CD4-positive, alpha-beta memory T cell (primary cell): ENCODE results near the gene WNT2. TPM values are rescaled to one million over a fixed set of nuclear protein-coding genes. Genes with fewer than 3 reads are reported as not detected.

Experiments used
- CTCF ChIA-PET: fragments of 350-600 bp; sonication (Branson Sonifier 250); formaldehyde crosslinking; loops from one replicate; lab custom pipeline; 2021; ENCODE audit warnings: inconsistent platforms; ENCODE audit not compliant: partially characterized antibody; lab: Charles Lee
- POLR2A ChIA-PET: fragments of 350-600 bp; sonication (Branson Sonifier 250); formaldehyde crosslinking; loops from one replicate; lab custom pipeline; 2021; ENCODE audit not compliant: partially characterized antibody; lab: Charles Lee
- DNase-seq, 5 donors: peaks; one replicate each; pipeline versions ENCODE4 v3.0.0 to v3.0.0-alpha.2; 2020 to 2022; ENCODE audit warnings: mixed read lengths in 1 of 5
- H3K27ac ChIP-seq: one replicate; pipeline ENCODE4 v1.7.0; 2013; ENCODE audit warnings: low read depth, low read length
- H3K27me3 ChIP-seq: 2 replicates; pipeline ENCODE4 v1.7.0; 2013; ENCODE audit warnings: mild to moderate bottlenecking, low read length, moderate library complexity; ENCODE audit not compliant: insufficient read depth
- H3K36me3 ChIP-seq: 2 replicates; pipeline ENCODE4 v1.7.0; 2013; ENCODE audit warnings: mild to moderate bottlenecking, low read length, moderate library complexity; ENCODE audit not compliant: insufficient read depth
- H3K4me1 ChIP-seq: 2 replicates; pipeline ENCODE4 v1.7.0; 2013; ENCODE audit warnings: mild to moderate bottlenecking, low read length, moderate library complexity; ENCODE audit not compliant: insufficient read depth
- H3K4me3 ChIP-seq, 2 donors: one replicate each; pipeline ENCODE4 v1.7.0; 2013; ENCODE audit warnings: low read length in 2 of 2, mild to moderate bottlenecking in 1 of 2
- H3K9me3 ChIP-seq, 2 donors: one replicate each; pipeline ENCODE4 v1.7.0; 2013; ENCODE audit warnings: low read length in 2 of 2, control low read depth in 1 of 2; ENCODE audit not compliant: control insufficient read depth in 1 of 2
- H3K27ac Mint-ChIP-seq, 7 donors: one replicate each; pipeline ENCODE4 v1.8.0; 2020 to 2021; ENCODE audit warnings: mixed read lengths in 7 of 7, mild to moderate bottlenecking in 6 of 7, inconsistent platforms in 3 of 7, moderate library complexity in 3 of 7
- H3K27me3 Mint-ChIP-seq, 2 donors: one replicate each; pipeline ENCODE4 v1.8.0; 2020 to 2021; ENCODE audit warnings: mixed read lengths in 2 of 2
- H3K36me3 Mint-ChIP-seq, 2 donors: one replicate each; pipeline ENCODE4 v1.8.0; 2020 to 2021; ENCODE audit warnings: mixed read lengths in 2 of 2, inconsistent platforms in 1 of 2, mild to moderate bottlenecking in 1 of 2
- H3K4me1 Mint-ChIP-seq, 4 donors: one replicate each; pipeline ENCODE4 v1.8.0; 2020 to 2021; ENCODE audit warnings: mixed read lengths in 4 of 4, mild to moderate bottlenecking in 1 of 4
- H3K4me3 Mint-ChIP-seq, 8 donors: one replicate each; pipeline ENCODE4 v1.8.0; 2020 to 2021; ENCODE audit warnings: mixed read lengths in 8 of 8, mild to moderate bottlenecking in 7 of 8, moderate library complexity in 6 of 8, inconsistent platforms in 3 of 8
- H3K9me3 Mint-ChIP-seq, 8 donors: one replicate each; pipeline ENCODE4 v1.8.0; 2020 to 2021; ENCODE audit warnings: mixed read lengths in 8 of 8, mild to moderate bottlenecking in 5 of 8, inconsistent platforms in 3 of 8, moderate library complexity in 1 of 8
- intact Hi-C: fragments of 100-400 bp; cut with micrococcal nuclease; formaldehyde crosslinking; loops from one replicate; pipeline ENCODE4 v1.15.1; 2023
- polyA plus RNA-seq, 2 donors: library from polyadenylated mRNA; unstranded; fragments of 300-500 nt; fragmentation: Illumina TruSeq; gene quantifications; one replicate each; pipeline ENCODE4 v1.2.3, GENCODE V29; 2021
- total RNA-seq, 2 experiments: library from RNA; stranded (reverse); gene quantifications; one replicate each; pipeline ENCODE4 v1.2.3, GENCODE V29; 2021

WNT2 gene
- total and polyA plus RNA-seq, 4 experiments from 2014 or later: not detected

- no peaks in the 10 kb centered on the region for H3K4me1 ChIP-seq
- ChIA-PET POLR2A (no interaction called here), CTCF (interaction anchor here (0.7 kb wide), 1 partner anchor 134 kb away, joined by 3 read pairs; no protein-coding TSS in a partner anchor)
- Mint-ChIP-seq H3K27ac (no peak overlapping the region), H3K9me3 (peaks cover 0 to 11% (median 0%) of the 10 kb centered on the region in 8 donors), H3K36me3 (no peaks in the 10 kb centered on the region), H3K4me3 (no peak overlapping the region), H3K27me3 (peaks cover 1 to 9% of the 10 kb centered on the region in 2 donors), H3K4me1 (no peaks in the 10 kb centered on the region)
- no peak overlapping the region for H3K4me3 ChIP-seq
- H3K27ac ChIP-seq: no peak overlapping the region
- H3K27me3 ChIP-seq: no peaks in the 10 kb centered on the region
- H3K36me3 ChIP-seq: no peaks in the 10 kb centered on the region
- no peaks in the 10 kb centered on the region for H3K9me3 ChIP-seq
- intact Hi-C loops: no loop called here
- no peak for DNase-seq
These were observed 58.1 kb downstream of the WNT2 start for GRCh38 chr7:117264716-117265115.

DNA sequence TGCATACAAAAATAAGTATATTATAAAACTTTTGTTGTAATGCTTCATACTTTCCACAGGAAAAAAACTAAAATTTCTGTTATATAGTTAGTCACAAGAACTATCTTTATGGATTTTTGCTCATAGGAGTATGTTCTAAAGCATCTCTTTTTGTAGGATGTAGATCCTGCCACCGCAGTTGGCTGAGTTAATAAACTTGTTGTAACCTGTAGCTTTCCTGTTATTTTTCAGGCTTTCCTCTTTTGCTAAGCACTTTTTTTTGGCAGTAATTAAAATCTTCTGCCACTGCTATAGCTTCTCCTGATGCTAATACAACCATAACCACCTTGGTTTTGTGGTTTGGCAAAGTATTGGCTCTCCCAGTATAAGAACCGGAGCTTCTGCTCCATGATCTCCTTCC, 60.3 kb downstream of the WNT2 start:
- ChIA-PET CTCF (no interaction called here), POLR2A (no interaction called here)
- DNase-seq: no peak
- Histone ChIP-seq H3K36me3 (no peaks in the 10 kb centered on the region), H3K27ac (no peak overlapping the region), H3K4me1 (no peaks in the 10 kb centered on the region), H3K9me3 (no peaks in the 10 kb centered on the region), H3K27me3 (no peaks in the 10 kb centered on the region), H3K4me3 (no peak overlapping the region)
- intact Hi-C loops: no loop called here
- Mint-ChIP-seq H3K9me3 (peaks cover 0 to 6% (median 0%) of the 10 kb centered on the region in 8 donors), H3K36me3 (no peaks in the 10 kb centered on the region), H3K27ac (no peak overlapping the region), H3K4me1 (no peaks in the 10 kb centered on the region), H3K27me3 (peaks cover 0 to 9% of the 10 kb centered on the region in 2 donors), H3K4me3 (no peak overlapping the region)

DNA sequence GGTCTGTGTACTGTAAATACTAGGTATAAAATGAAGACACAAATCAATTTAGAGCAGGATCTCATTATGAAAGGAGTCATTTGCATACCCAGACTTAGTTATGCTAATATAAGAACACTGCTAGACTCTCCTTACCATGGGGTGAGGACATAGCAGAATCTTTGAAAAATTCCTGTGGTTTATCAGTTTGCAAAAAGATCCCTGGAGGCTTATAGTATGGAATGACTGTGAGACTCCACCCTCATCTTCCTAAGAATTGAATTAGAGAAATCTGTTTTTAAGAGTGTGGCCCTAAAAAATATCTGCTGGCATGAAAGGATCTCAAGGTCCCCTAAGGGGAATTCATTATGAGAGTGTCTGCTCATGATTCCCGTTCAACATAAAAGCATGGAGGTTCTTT, 63.2 kb downstream of the WNT2 start:
- no peak overlapping the region for H3K27ac ChIP-seq
- no peak for DNase-seq
- CTCF ChIA-PET: no interaction called here
- no peaks in the 10 kb centered on the region for H3K9me3 ChIP-seq
- intact Hi-C loops: no loop called here
- H3K27me3 Mint-ChIP-seq: peaks cover 0 to 9% of the 10 kb centered on the region in 2 donors
- no peak overlapping the region for H3K4me3 Mint-ChIP-seq
- no peaks in the 10 kb centered on the region for H3K4me1 ChIP-seq
- peaks cover 0 to 2% (median 0%) of the 10 kb centered on the region in 8 donors for H3K9me3 Mint-ChIP-seq
- H3K4me1 Mint-ChIP-seq: no peaks in the 10 kb centered on the region
- no peak overlapping the region for H3K4me3 ChIP-seq
- H3K27me3 ChIP-seq: no peaks in the 10 kb centered on the region
- no peaks in the 10 kb centered on the region for H3K36me3 Mint-ChIP-seq
- H3K27ac Mint-ChIP-seq: no peak overlapping the region
- no peaks in the 10 kb centered on the region for H3K36me3 ChIP-seq
- POLR2A ChIA-PET: no interaction called here

DNA sequence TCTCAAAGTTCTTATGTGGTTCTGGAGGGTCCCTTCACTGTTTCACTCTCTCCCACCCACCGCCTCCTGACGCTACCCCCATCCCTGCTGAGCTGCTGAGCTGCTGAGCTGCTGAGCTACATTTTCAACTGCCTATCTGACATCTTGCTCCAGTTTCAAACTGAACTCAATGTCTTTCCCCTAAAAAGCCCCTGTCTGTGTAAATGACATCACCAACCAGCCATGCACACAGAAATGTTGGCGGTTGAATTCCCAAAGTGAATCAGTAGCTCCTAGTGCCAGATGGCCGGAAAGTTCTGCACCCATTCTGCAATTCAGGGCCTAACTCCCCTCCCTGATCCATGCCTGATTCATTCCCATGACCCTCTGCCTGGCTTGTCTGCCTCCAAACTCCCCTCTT, 71.2 kb downstream of the WNT2 start:
- intact Hi-C loops: no loop called here
- Mint-ChIP-seq H3K4me1 (no peaks in the 10 kb centered on the region), H3K27me3 (peaks cover 6 to 8% of the 10 kb centered on the region in 2 donors), H3K27ac (no peak overlapping the region), H3K9me3 (peaks cover 0 to 4% (median under 1%) of the 10 kb centered on the region in 8 donors), H3K4me3 (no peak overlapping the region), H3K36me3 (no peaks in the 10 kb centered on the region)
- Histone ChIP-seq H3K27ac (no peak overlapping the region), H3K4me3 (no peak overlapping the region), H3K4me1 (no peaks in the 10 kb centered on the region), H3K36me3 (no peaks in the 10 kb centered on the region), H3K27me3 (no peaks in the 10 kb centered on the region), H3K9me3 (no peaks in the 10 kb centered on the region)
- ChIA-PET POLR2A (no interaction called here), CTCF (no interaction called here)
- DNase-seq: no peak

DNA sequence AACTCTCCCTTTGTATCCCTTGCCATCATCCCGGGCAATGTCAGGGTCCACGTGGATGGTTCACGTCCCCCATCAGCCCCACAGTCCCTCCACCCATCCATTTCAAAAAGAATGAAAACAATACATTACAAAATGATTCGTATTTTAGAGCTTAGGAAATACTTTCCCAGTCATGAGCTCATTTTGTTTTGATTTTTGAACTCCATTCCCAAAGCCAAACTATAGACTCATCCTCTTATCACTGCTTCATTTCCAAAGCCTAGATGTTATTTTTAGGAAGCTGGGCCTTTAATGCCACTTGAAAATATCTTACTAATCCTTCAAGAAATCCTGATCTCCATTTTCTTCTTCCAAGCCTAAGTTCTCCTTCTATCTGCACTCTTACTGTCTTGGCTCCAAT, 72.1 kb downstream of the WNT2 start:
- ChIA-PET POLR2A (no interaction called here), CTCF (no interaction called here)
- no peaks in the 10 kb centered on the region for H3K4me1 Mint-ChIP-seq
- H3K27ac ChIP-seq: no peak overlapping the region
- no peaks in the 10 kb centered on the region for H3K36me3 ChIP-seq
- H3K4me1 ChIP-seq: no peaks in the 10 kb centered on the region
- no peak overlapping the region for H3K27ac Mint-ChIP-seq
- no peak for DNase-seq
- no peak overlapping the region for H3K4me3 ChIP-seq
- no peaks in the 10 kb centered on the region for H3K36me3 Mint-ChIP-seq
- H3K27me3 Mint-ChIP-seq: peaks cover 6 to 11% of the 10 kb centered on the region in 2 donors
- no peaks in the 10 kb centered on the region for H3K27me3 ChIP-seq
- H3K9me3 Mint-ChIP-seq: peaks cover 0 to 4% (median under 1%) of the 10 kb centered on the region in 8 donors
- intact Hi-C loops: no loop called here
- no peak overlapping the region for H3K4me3 Mint-ChIP-seq
- H3K9me3 ChIP-seq: no peaks in the 10 kb centered on the region

DNA sequence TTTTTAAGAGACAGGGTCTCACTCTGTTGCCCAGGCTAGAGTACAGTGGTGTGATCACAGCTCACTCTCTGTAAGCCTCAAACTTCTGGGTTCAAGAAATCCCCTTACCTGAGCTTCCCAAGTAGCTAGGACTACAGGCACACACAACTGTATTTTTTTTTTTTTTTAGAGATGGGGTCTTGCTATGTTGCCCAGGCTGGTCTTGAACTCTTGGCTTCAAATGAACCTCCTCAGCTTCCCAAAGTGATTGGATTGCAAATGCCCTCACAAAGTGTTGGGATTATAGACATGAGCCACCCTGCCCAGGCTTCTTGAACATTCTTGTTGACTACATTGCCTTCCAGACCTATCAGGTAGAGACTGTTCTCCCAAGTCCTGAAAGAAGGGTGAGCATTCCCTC, 72.6 kb downstream of the WNT2 start:
- Histone ChIP-seq H3K4me3 (no peak overlapping the region), H3K27ac (no peak overlapping the region), H3K4me1 (no peaks in the 10 kb centered on the region), H3K36me3 (no peaks in the 10 kb centered on the region), H3K9me3 (no peaks in the 10 kb centered on the region), H3K27me3 (no peaks in the 10 kb centered on the region)
- intact Hi-C loops: no loop called here
- CTCF ChIA-PET: no interaction called here
- POLR2A ChIA-PET: no interaction called here
- Mint-ChIP-seq H3K9me3 (peaks cover 0 to 5% (median under 1%) of the 10 kb centered on the region in 8 donors), H3K4me1 (no peaks in the 10 kb centered on the region), H3K27me3 (peaks cover 6 to 11% of the 10 kb centered on the region in 2 donors), H3K4me3 (no peak overlapping the region), H3K27ac (no peak overlapping the region), H3K36me3 (no peaks in the 10 kb centered on the region)
- no peak for DNase-seq

- Histone ChIP-seq H3K9me3 (no peaks in the 10 kb centered on the region), H3K4me3 (no peak overlapping the region), H3K27me3 (no peaks in the 10 kb centered on the region), H3K27ac (no peak overlapping the region), H3K4me1 (no peaks in the 10 kb centered on the region), H3K36me3 (no peaks in the 10 kb centered on the region)
- intact Hi-C loops: no loop called here
- peaks cover 0 to 6% (median 0%) of the 10 kb centered on the region in 8 donors for H3K9me3 Mint-ChIP-seq
- CTCF ChIA-PET: no interaction called here
- no peaks in the 10 kb centered on the region for H3K36me3 Mint-ChIP-seq
- H3K4me3 Mint-ChIP-seq: no peak overlapping the region
- H3K27ac Mint-ChIP-seq: no peak overlapping the region
- DNase-seq: no peak
- POLR2A ChIA-PET: no interaction called here
- H3K4me1 Mint-ChIP-seq: no peaks in the 10 kb centered on the region
- H3K27me3 Mint-ChIP-seq: peaks cover 6 to 11% of the 10 kb centered on the region in 2 donors
These were observed 73.2 kb downstream of the WNT2 start for GRCh38 chr7:117249696-117250095.

DNA sequence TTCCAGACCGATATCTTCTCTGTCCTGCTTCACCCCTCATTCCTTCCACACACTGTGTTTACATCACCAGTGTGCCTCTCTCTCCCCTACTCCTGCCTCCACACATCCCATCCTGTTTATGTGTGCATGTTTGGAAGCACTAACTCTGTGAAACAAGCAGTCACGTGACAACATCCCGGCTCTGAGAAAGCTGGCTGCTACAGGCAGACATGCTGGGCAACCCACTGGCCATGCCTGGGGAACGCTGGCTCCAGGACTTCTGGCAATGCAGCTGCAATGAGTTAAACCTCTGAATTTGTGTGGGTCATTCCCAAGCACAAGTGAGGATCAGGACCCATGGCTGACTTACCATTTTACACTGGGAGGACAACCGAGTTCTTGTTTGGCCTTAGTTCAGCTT, 74.0 kb downstream of the WNT2 start:
- intact Hi-C loops: no loop called here
- H3K4me3 Mint-ChIP-seq: no peak overlapping the region

More for the DNA sequence above, 74.0 kb downstream of the WNT2 start:
- Mint-ChIP-seq H3K4me1 (no peaks in the 10 kb centered on the region), H3K27ac (no peak overlapping the region), H3K36me3 (no peaks in the 10 kb centered on the region), H3K27me3 (peaks cover 5 to 11% of the 10 kb centered on the region in 2 donors), H3K9me3 (peaks cover 0 to 9% (median under 1%) of the 10 kb centered on the region in 8 donors)
- no peaks in the 10 kb centered on the region for H3K27me3 ChIP-seq
- no peaks in the 10 kb centered on the region for H3K9me3 ChIP-seq
- CTCF ChIA-PET: no interaction called here
- H3K36me3 ChIP-seq: no peaks in the 10 kb centered on the region
- H3K27ac ChIP-seq: no peak overlapping the region
- H3K4me3 ChIP-seq: no peak overlapping the region
- no peak for DNase-seq
- POLR2A ChIA-PET: no interaction called here
- no peaks in the 10 kb centered on the region for H3K4me1 ChIP-seq
